ENCODE measurements around the gene FOXK1.

DNA sequence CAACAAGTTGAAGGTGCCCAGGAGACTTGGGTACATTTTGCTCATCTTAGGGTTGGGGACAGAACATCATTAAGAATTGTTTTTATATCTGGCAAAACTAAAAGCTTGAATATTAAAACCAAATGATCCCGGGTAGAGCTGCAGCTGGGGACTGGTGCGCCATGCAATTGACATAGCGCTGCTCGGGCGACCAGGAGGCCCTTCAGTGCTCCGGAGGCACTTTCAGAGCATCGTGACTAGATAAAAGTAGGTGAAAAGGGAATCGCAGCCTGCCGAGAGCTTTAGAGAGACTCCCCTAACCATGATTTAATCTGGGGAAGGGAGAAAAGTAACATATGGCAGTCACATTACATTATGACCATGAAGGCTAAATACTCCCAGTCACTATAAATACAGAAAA, 21.4 kb downstream of the FOXK1 start:
- no peak for TF ChIP-seq PCBP1 (IDR thresholded peaks at IDR 0.05; ENCODE audit: low read depth, low read length, poor library complexity, severe bottlenecking)
- no peak for TF ChIP-seq ATF1 (CRISPR knock-in tag; IDR thresholded peaks at IDR 0.05)
- TF ChIP-seq ATF1 (tag; IDR thresholded peaks at IDR 0.05): no peak
- no peak for TF ChIP-seq EP300 (IDR thresholded peaks at IDR 0.05; ENCODE audit: low read length)
- no peak for TF ChIP-seq SAP30 (IDR thresholded peaks at IDR 0.05; ENCODE audit: borderline replicate concordance, insufficient read depth, low read depth, low read length, poor library complexity, severe bottlenecking)
- TF ChIP-seq, protein P1, sequence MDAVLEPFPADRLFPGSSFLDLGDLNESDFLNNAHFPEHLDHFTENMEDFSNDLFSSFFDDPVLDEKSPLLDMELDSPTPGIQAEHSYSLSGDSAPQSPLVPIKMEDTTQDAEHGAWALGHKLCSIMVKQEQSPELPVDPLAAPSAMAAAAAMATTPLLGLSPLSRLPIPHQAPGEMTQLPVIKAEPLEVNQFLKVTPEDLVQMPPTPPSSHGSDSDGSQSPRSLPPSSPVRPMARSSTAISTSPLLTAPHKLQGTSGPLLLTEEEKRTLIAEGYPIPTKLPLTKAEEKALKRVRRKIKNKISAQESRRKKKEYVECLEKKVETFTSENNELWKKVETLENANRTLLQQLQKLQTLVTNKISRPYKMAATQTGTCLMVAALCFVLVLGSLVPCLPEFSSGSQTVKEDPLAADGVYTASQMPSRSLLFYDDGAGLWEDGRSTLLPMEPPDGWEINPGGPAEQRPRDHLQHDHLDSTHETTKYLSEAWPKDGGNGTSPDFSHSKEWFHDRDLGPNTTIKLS (IDR thresholded peaks at IDR 0.05; ENCODE audit: borderline replicate concordance, low read depth): no peak
- no peak for TF ChIP-seq PTTG1 (tag; IDR thresholded peaks at IDR 0.05; ENCODE audit: low read depth)

Measured in K562 (cell line).